HG03064 (cell line): ENCODE data around the gene FCER2.

ENCODE experiments used
- ATAC-seq: cut with Tn5 transposase; IDR thresholded peaks from one replicate; pipeline ENCODE4 v1.9.1; 2021; ENCODE audit warnings: low read depth; ENCODE audit not compliant: unreplicated experiment

The FCER2 gene

DNA sequence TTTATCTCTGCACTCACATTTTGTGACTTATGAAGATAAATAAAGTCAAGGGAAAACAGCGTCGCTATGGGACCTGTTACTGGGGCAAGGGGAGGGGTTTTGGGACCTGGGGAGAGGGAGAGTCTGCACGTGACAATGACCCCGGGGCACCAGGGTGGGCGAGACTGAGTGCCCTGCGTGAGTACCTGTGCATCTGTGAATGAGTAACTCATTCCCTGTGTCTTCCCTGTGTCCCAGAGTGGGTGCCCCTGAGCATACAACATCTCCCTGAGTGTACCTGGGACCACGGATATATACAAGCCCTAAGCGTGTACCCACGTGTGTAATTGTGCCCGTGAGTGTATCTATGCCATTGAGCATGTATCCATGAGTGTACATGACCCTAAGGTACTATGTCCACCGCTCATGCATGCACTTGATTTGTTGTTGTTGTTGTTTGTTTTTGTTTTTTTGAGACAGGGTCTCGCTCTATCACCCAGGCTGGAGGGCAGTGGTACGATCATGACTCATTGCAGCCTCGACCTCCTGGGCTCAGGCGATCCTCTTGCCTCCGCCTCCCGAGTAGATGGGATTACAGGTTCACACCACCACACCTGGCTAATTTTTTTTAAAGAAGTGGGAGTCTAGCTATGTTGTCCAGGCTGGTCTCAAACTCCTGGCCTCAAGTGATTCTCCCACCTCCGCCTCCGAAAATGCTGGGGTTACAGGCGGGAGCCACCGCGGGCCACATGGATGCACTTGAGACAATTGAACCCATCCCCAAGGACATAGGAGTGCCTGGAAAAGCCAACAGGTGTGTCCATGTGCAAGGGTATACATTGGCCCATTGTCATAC is 21.9 kb downstream of the FCER2 start:
- ATAC-seq: no peak

DNA sequence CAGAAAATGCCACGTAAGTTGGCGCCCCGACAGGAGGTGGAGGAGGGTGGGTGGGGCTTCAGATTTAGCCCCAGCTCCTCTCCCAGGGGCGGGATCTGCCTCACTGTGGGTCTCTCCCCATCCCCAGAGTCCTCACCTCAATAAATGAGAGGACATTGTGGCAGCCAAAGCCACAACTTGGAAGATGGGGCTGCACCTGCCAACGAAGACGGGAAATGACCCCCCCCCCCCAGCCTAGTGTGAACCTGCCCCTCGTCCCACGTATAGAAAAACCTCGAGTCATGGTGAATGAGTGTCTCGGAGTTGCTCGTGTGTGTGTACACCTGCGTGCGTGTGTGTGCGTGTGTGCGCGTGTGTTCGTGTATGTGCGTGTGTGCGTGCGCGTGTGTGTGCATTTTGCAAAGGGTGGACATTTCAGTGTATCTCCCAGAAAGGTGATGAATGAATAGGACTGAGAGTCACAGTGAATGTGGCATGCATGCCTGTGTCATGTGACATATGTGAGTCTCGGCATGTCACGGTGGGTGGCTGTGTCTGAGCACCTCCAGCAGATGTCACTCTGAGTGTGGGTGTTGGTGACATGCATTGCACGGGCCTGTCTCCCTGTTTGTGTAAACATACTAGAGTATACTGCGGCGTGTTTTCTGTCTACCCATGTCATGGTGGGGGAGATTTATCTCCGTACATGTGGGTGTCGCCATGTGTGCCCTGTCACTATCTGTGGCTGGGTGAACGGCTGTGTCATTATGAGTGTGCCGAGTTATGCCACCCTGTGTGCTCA is 22.8 kb downstream of the FCER2 start:
- no peak for ATAC-seq

DNA sequence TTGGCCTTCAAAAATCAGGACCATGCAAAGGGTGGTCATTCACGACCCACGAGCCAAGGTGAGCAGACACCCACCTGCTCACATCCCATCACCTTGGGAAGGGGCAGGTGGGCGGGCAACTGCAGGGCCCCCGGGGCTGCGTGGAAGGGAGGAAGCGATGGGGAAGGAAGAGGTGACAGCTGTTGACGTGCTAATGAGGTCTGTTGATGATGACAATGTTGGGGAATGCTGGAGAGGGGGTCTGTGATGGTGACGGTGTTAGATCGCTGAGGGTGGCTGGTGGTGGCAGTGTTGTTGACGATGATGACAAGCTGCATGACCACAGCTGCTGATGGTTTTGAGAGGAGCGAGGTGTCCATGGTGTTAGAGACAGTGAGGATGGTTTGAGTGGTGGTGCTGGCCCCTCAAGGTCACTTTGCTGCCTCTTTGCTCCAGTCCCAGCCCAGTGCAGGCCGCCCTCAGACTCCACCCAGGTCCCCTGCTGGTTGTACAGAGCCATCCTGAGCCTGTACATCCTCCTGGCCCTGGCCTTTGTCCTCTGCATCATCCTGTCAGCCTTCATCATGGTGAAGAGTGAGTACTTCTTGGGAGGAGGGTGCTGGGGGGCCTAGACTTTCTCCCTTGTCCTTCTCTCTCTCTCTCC is 24.1 kb downstream of the FCER2 start:
- ATAC-seq: no peak

DNA sequence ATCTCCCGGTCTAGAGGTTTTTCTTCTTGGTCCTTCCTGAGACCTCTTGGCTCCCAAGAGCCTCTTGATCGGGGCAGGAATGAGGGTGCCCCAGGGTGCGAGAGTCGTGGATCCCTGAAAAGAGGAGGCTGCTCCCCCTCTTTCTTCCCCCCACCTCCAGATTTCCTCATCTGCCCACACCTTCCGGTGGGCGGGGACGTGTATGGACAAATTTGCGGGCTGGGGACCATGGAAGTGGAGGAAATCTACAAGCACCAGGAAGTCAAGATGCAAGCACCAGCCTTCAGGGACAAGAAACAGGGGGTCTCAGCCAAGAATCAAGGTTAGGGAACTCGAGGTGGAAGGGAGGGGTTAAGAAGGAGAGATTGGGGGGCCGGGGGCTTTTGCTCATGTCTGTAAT is 25.1 kb downstream of the FCER2 start, which contains the start of gene MCEMP1:
TSS of gene MCEMP1 (plus strand) at position 237 of the 400 bp plus-strand sequence. CDS start at position 268, 31 bp downstream.
- no peak for ATAC-seq

DNA sequence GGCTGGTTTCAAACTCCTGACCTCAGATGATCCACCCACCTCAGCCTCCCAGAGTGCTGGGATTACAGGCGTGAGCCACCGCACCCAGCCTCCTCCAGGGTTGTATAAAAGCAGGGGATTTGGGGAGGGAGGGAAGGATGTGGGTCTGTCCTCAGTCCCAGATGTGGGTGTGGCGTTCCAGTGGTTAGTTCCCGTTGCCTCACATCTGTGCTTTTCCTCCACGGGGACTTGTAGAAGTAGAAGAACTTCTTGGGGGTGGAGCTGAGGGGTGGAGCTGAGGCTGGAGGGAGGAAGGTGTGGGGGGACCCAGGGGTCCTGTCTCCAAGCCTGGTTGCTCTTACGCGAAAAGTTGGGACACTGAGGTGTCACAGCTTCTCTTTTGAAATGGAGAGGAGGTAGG is 25.6 kb downstream of the FCER2 start:
- ATAC-seq: no peak

DNA sequence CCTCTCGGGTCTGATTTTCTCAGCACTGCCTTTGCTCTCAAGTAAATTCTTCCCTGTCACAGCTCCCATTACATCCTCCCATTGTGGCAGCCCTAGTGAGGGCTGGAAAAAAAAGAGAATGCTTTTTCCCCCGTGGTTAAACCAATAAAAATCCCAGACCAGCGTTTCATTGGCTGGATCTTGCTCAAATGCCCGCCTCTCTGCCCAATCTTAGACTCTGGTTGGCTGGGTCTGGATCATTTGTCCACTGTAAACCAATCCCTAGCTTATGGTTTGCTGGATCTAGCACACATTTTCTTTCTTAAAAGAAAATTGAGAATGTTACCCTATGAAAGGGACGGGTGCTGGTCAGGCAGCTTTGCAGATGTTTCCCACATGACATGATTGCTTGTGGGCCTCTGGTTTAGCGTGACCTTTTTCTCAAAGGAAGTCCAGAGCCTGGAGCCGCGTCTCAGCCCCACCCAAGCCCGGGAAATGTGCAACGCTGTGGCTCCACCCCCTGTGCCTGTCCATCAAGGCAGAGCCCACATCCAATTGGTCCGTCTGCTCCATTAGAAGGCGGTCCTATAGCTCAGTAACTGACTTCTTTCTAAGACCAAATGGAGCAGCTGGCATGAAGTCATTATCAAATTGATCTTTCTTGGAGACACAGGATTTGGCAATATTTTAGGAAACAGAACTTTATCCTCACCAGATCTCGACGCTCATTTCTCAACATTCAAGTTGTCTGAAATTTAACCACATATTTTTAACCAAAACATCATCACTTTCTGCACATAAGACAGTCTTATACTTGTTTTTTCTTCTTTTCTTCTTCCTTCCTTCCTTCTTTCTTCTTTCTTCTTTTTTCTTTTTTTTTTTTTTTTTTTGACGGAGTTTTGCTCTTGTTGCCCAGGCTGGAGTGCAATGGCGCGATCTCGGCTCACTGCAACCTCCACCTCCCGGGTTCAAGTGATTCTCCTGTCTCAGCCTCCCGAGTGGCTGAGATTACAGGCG is 27.6 kb downstream of the FCER2 start:
- ATAC-seq: no peak

DNA sequence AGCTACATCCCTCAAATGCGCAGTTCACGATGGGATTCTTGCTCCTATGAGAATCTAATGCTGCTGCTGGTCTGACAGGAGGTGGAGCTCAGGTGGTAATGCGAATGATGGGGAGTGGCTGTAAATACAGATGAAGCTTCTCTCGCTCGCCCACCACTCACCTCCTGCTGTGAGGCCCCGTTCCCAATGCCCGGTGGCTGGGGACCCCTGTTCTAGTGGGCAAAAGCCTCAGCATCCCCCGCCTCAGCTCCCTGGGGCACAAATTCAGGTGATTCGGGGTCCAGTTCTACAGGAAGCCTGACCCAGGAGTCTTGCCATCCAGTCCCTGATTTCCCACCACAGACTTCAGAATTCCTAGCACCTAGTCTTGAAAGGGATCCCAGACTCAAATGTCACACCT is 29.4 kb downstream of the FCER2 start:
- ATAC-seq: no peak

DNA sequence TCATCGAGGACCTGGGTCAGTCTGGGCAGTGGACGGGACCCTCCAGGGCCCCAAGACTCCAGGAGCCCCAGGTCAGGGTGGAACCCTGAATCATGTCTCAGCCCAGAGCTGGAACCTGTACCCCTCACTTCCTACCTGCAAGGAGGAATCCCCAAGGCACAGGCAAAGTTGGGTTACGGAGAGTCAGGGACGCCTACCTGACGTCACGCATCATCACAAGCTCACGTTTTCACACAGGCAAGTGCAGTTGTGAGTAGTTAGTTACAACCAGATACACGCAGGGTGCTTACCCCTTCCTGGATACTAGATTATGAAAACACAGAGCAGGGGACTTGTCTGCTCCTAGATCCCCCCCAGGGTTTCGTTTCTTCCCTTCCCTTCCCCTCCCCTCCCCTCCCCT is 31.1 kb downstream of the FCER2 start:
- no peak for ATAC-seq

DNA sequence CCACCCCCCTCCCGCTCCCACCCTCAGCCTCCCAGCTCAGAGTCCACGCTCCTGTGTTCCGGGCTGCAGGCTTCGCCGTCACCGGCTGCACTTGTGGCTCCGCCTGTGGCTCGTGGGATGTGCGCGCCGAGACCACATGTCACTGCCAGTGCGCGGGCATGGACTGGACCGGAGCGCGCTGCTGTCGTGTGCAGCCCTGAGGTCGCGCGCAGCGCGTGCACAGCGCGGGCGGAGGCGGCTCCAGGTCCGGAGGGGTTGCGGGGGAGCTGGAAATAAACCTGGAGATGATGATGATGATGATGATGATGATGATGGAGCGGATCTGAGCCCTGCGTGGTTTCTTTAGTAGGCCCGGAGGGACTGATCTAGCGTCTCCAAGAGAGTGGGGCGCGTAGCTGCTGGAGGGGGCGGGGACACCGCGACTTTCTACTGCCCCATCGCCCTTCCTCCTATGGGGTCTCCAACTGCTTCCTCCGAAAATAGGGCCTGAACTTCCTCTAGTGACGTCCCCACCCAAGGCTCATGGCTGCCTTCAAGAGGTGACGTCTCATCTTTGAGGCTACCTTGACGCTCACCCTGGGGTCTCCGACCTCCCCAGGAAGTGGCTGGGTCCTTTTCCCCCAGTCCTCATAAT is 31.7 kb downstream of the FCER2 start:
- no peak for ATAC-seq

DNA sequence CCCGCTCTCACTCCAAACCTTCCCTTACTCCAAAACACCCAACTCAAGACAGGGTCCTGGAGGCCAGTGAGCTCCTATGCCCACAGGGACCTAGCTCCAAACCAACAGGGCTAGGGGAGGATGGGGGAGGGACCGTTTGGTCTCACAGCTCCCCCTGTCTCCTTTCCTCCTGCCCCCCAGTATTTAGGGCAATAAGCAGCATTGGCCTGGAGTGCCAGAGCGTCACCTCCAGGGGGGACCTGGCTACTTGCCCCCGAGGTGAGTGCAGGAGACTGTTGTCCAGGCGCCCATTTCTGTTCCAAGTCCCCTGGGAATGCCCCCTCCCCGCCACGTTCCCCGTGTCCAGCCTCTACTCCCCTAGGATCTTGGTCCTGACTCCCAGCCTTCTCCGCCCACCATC is 32.3 kb downstream of the FCER2 start:
- no peak for ATAC-seq

DNA sequence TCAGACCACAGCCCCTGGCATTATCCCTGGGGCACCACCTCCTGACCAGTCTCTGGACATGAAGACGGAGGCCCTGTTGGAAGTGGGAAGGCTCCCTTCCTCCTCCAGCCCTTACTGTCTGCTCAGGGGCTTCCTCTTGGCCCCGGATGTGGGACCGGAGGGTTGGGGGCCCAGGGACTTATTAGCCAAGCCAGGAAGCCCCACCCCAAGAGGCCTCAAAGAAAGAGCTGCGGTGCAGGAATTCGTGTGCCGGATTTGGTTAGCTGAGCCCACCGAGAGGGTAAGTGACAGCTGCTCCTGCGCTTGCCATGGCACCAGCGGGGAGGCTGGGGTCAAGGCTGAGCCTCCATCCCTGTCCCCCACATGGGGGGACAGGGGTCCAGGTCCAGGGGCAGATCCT is 33.1 kb downstream of the FCER2 start, which contains the start of gene RETN:
TSS of gene RETN (plus strand) at position 208 of the 400 bp plus-strand sequence. CDS start 278 bp downstream, outside the sequence.
- no peak for ATAC-seq

DNA sequence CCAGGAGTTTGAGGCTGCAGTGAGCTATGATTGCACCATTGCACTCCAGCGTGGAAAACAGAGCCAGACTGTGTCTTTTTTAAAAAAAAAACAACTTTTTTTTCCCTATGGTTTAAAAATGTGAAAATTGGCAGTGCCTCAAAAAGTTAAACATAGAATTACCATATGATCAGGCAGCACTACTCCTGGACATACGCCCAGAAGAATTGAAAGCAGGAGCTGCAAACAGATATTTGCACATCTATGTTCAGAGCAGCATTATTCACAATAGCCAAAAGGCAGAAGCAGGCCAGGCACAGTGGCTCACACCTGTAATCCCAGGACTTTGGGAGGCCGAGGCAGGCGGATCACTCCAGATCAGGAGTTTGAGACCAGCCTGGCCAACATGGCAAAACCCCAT is 36.9 kb downstream of the FCER2 start:
- no peak for ATAC-seq

DNA sequence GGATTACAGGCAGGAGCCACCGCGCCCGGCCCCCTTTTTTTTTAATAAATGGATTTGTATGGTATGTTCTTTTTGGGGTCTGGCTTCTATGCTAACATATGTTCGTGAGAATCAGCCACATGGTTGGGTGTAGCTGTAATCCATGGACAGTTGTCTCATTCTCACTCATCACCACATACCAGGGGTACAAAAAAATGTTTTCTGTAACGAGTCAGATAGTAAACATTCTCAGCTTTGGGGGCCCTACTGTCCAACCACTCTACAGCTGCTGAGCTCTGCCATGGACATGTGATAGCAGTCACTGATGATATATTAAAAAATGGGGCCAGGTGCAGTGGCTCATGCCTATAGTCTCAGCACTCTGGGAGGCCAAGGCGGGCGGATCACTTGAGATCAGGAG is 38.2 kb downstream of the FCER2 start:
- no peak for ATAC-seq

DNA sequence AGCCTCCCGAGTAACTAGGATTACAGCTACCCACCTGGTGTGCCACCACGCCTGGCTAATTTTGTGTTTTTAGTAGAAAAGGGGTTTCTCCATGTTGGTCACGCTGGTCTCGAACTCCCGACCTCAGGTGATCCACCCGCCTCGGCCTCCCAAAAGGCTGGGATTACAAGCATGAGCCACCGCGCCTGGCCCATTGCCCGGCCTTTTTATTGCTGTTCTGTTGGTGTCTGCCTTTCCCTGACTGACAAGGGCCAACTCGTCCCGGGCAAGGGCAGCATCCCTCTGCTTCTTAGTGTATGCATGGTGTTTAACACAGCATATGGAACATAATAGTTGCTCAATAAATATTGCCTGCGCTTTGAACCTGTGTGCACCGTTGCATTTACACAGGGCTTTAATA is 39.3 kb downstream of the FCER2 start:
- ATAC-seq: no peak

DNA sequence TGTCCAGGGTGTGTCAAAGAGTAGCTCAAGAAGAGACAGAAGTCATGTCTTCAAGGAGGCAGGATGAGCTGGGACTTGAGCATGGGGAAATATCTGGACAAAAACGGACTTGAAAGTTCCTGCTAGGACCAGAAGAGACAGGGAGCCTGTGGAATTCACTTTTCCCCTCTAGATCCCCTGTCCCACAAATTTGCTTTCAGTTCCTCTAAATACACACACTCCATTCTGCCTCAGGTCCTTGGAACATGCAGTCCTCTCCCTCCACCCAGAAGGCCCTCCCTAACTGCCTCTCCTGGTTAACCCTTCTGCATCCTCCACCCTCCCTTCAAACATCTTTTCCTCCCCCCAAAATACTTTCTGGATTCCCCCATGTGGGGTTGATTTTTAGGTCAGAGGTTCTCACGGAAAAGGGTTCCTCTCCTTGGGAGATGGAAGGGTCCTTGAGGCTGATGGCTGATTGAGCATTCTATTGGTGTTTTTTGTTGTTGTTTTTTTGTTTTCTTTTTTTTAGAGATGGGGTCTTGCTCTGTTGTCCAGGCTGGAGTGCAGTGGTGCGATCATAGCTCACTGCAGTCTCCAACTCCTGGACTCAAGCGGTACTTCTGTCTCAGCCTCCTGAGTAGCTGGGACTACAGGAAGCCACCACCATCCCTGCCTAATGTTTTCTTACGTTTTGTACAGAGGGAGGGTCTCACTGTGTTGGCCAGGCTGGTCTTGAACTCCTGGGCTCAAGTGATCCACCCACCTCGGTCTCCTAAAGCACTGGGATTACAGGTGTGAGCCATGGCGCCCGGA is 40.0 kb downstream of the FCER2 start:
- ATAC-seq: no peak

DNA sequence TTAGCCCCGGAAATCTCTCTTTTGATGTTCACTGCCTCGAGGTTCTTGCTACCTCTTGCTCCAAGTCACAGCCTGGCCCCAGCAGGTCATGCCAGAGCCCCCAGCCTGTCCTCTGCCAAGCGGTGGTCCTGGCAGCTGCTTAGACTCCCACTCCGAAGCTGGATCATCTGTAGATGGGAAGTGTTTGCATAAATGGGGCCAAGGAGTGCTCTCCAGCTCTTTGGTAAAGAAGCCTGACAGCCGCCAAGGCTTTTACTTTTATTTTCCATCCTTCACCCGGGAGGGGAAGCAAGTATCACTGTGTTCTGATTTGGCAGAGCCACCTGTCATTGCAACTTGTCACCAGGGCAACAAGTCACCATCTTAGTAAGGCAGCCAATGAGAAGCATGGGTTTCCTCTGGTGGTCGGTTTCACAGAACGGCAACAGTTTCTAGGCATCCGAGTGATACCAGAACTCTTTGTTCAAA is 43.7 kb downstream of the FCER2 start:
- ATAC-seq: no peak

DNA sequence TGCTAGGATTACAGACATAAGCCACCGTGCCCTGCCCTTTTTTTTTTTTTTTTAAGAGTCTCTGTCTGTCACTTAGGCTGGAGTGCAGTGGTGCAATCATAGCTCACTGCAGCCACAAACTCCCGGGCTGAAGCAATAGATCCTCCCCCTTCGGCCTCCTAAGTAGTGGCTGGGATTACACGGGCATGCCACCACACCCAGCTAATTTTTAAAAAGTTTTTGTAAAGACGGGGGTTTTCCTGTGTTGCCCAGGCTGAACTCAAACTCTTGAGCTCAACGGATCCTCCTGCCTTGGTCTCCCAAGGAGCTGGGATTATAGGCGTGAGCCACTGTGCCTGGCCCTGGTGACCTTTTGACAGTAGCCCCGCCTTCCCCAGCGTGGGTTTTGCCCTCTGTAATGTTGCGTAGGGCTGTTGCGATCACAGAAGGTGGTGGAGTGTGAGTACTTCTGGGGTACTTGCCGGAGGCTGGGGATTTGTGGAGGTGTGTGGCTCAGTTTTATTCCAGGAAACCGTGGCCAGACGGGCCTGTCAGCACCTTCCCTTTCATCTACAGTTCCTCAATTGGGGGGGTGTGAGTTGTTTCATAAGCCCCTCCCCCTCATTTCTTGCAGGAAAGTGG is 44.7 kb downstream of the FCER2 start:
- no peak for ATAC-seq

DNA sequence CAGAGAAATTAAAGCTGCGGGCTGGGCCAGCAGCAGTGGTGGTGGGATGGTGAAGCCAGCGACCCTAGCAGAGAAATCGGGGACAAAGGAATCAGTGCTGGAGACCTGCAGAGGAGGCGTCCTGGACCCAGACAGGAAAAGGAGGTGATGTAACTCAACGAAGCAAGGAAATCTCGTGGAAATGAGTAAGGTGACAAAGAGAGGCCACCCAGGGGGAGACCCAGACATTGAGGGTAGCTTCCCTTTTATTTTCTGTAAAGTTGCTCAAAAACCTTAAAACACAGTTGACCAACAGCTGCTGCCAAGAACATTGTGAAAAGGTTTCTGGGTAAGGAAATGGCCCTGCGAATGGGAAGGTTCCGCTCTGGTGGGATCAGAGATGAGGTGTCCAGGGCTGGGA is 46.4 kb downstream of the FCER2 start:
- no peak for ATAC-seq
